Psoas muscle (tissue), 8 donors: ENCODE measurements around the gene FZD10. TPM values are rescaled to one million over a fixed set of nuclear protein-coding genes. Genes with fewer than 3 reads are reported as not detected.

Experiments used
- ATAC-seq, 4 donors: fragments of 200-7000 bp; cut with Tn5 transposase; one replicate each; pipeline ENCODE4 v1.9.1; 2020; ENCODE audit warnings: moderate library complexity in 3 of 4, mild to moderate bottlenecking in 2 of 4
- DNase-seq, 2 donors: peaks; one replicate each; pipeline ENCODE4 v3.0.0-alpha.2; 2020
- H3K27ac ChIP-seq: fragments of 200-600 bp; one replicate; pipeline ENCODE4 v1.8.0; 2022
- H3K27me3 ChIP-seq, 3 donors: fragments of 200-600 bp in 1 of 3; one replicate each; pipeline versions ENCODE4 v1.6.1 to v1.8.0; 2013 to 2022; ENCODE audit warnings: low read length in 2 of 3, mild to moderate bottlenecking in 2 of 3, moderate library complexity in 1 of 3; ENCODE audit not compliant: insufficient read depth in 3 of 3
- H3K36me3 ChIP-seq, 2 donors: fragments of 200-600 bp in 1 of 2; one replicate each; pipeline versions ENCODE4 v1.6.1 to v1.8.0; 2013 to 2022; ENCODE audit warnings: low read depth in 1 of 2, mild to moderate bottlenecking in 1 of 2, moderate library complexity in 1 of 2; ENCODE audit not compliant: insufficient read depth in 1 of 2
- H3K4me1 ChIP-seq: fragments of 200-600 bp; one replicate; pipeline ENCODE4 v1.8.0; 2022
- H3K4me3 ChIP-seq: fragments of 200-600 bp; one replicate; pipeline ENCODE4 v1.8.0; 2022; ENCODE audit warnings: mild to moderate bottlenecking
- H3K9me3 ChIP-seq: fragments of 200-600 bp; one replicate; pipeline ENCODE4 v1.8.0; 2022
- WGBS, 3 donors: extraction: QIAGEN DNeasy Blood & Tissue Kit; methylation state at CpG; one replicate each; pipeline versions ENCODE4 v1.1.6 to v1.1.7; 2013; 5-methylcytosine and 5-hydroxymethylcytosine counted together
- intact Hi-C, 2 donors: fragments of 100-400 bp; cut with DNase I; formaldehyde crosslinking; loops; one replicate each; pipeline versions ENCODE4 v1.11.0 to v1.14.2; 2022
- polyA plus RNA-seq, 3 donors: library from polyadenylated mRNA; stranded (reverse); fragments of 200-250 nt; gene quantifications; one replicate each; pipeline ENCODE4 v1.2.3, GENCODE V29; 2013
- total RNA-seq, 4 donors: library from RNA; stranded (reverse); fragmentation: NEBNext Ultra II Directional in 2 of 4; extraction: Animal tissue kit (Norgen Biotek cat#: 25700) in 2 of 4; gene quantifications; one replicate each; pipeline versions ENCODE4 v1.2.1 to v1.2.4, GENCODE V29; 2021 to 2023
- TF ChIP-seq, protein P1 (sequence below): fragments of 200-600 bp; IDR thresholded peaks from one replicate; pipeline ENCODE4 v1.8.0; 2022; ENCODE audit warnings: antibody characterized with exemption
- donor health status: healthy with polysubstance abuse.
- donor health status: DM: no; HTN: no; CAD: no; lungs with moderate emphysema.
- donor health status: Bipolar disorder and iron deficiency.
- donor health status: healthy.
- donor health status: DM: yes; HTN: yes; CAD: no.
- donor health status: DM: no; HTN: no; CAD: no.
- donor health status: DM: no; HTN: no; CAD: no.
- donor health status: DM: yes; HTN: yes; CAD: no.

The FZD10 gene
- total and polyA plus RNA-seq, 7 donors: 0.17 to 0.68 (median 0.26) TPM

- WGBS, 3 donors: 53 to 54% (median 53%) methylated on average over 26 of the region's 26 CpGs
- intact Hi-C loops: no loop called here
- TF ChIP-seq, protein P1, sequence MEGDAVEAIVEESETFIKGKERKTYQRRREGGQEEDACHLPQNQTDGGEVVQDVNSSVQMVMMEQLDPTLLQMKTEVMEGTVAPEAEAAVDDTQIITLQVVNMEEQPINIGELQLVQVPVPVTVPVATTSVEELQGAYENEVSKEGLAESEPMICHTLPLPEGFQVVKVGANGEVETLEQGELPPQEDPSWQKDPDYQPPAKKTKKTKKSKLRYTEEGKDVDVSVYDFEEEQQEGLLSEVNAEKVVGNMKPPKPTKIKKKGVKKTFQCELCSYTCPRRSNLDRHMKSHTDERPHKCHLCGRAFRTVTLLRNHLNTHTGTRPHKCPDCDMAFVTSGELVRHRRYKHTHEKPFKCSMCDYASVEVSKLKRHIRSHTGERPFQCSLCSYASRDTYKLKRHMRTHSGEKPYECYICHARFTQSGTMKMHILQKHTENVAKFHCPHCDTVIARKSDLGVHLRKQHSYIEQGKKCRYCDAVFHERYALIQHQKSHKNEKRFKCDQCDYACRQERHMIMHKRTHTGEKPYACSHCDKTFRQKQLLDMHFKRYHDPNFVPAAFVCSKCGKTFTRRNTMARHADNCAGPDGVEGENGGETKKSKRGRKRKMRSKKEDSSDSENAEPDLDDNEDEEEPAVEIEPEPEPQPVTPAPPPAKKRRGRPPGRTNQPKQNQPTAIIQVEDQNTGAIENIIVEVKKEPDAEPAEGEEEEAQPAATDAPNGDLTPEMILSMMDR: no peak
- H3K27ac ChIP-seq: no peak overlapping the region
- DNase-seq (peak in 1 of 2 donors; percentile 32), ATAC-seq (no peak)
- no peaks in the 10 kb centered on the region for H3K4me1 ChIP-seq
- H3K27me3 ChIP-seq: peaks cover 0 to 4% (median 2%) of the 10 kb centered on the region in 3 donors
- H3K36me3 ChIP-seq: no peaks in the 10 kb centered on the region
- no peaks in the 10 kb centered on the region for H3K9me3 ChIP-seq
- no peak overlapping the region for H3K4me3 ChIP-seq
Measured at GRCh38 chr12:130133851-130134562, 28.3 kb upstream of the FZD10 start.

DNA sequence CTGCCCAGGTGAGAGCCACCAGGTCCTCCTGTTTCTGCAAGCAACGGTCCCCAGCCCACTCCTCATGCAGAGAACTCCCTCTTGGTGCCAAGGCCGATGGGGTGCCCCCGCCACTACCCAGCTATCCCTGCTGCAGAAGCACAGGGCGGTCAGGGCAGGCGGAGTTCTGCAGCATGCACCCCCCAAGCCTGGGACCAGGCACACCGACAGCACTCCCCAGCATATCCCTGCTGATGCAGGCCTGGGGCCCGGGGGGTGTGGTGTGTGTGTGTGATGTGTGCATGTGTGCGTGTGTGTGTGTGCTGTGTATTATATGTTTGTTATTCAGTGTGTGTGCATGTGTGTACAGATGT, 27.7 kb upstream of the FZD10 start:
- intact Hi-C loops: no loop called here
- WGBS, 3 donors: 73 to 76% (median 75%) methylated on average over 8 of the region's 8 CpGs
- H3K27me3 ChIP-seq: peaks cover 0 to 4% (median 2%) of the 10 kb centered on the region in 3 donors

GRCh38 chr12:130136509-130137039, 25.7 kb upstream of the FZD10 start:
- TF ChIP-seq, protein P1: no peak
- Histone ChIP-seq H3K4me1 (no peaks in the 10 kb centered on the region), H3K27me3 (peaks cover 0 to 4% (median 0%) of the 10 kb centered on the region in 3 donors), H3K4me3 (no peak overlapping the region), H3K36me3 (no peaks in the 10 kb centered on the region), H3K9me3 (no peaks in the 10 kb centered on the region), H3K27ac (no peak overlapping the region)
- ATAC-seq (peak in 1 of 4 donors; percentile 37), DNase-seq (peak in 1 of 2 donors; percentile 73)
- 49 to 66% (median 51%) methylated on average over 11 of the region's 11 CpGs for WGBS, 3 donors
- intact Hi-C loops: no loop called here

More for the DNA sequence above, 27.7 kb upstream of the FZD10 start:
- Histone ChIP-seq H3K9me3 (no peaks in the 10 kb centered on the region), H3K27ac (no peak overlapping the region), H3K4me3 (no peak overlapping the region), H3K4me1 (no peaks in the 10 kb centered on the region), H3K36me3 (no peaks in the 10 kb centered on the region)
- TF ChIP-seq, protein P1: no peak
- DNase-seq (peak in 1 of 2 donors; percentile 39), ATAC-seq (no peak)

GRCh38 chr12:130137040-130138018, 24.9 kb upstream of the FZD10 start:
- H3K9me3 ChIP-seq: no peaks in the 10 kb centered on the region
- ATAC-seq (no peak), DNase-seq (peak in 1 of 2 donors; percentile 43)
- peaks cover 0 to 1% (median 0%) of the 10 kb centered on the region in 3 donors for H3K27me3 ChIP-seq
- H3K36me3 ChIP-seq: no peaks in the 10 kb centered on the region
- H3K4me3 ChIP-seq: no peak overlapping the region
- H3K27ac ChIP-seq: no peak overlapping the region
- TF ChIP-seq, protein P1: no peak
- intact Hi-C loops: no loop called here
- H3K4me1 ChIP-seq: no peaks in the 10 kb centered on the region
- 41 to 59% (median 45%) methylated on average over 26 of the region's 26 CpGs for WGBS, 3 donors
